ENCODE data around the gene STON2.
"Not testable (repeated sequence)": the region's sequence is repeated elsewhere in the genome, so short reads cannot be mapped to it uniquely, and the experiment has no call there.

Gene STON2

DNA sequence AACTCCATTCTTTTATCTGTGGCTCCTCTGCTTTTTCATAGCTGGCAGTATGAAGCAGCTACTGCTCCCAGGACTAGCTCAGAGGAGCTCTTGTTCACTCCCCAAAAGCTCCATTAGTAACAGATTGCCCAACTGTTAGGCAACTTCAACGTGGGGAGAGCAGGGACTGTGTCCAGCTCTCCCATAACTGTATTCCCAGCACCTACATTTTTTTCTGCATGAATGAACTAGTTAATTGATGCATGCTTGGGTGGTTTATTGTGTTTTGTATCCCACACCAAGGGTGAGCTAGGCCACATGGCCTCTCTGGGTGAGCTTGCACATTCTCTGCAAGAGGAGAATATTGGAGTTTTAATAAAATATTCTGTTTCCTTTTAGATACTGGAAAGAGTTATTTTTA is 15.2 kb downstream of the STON2 start:
- TF ChIP-seq, protein P1, sequence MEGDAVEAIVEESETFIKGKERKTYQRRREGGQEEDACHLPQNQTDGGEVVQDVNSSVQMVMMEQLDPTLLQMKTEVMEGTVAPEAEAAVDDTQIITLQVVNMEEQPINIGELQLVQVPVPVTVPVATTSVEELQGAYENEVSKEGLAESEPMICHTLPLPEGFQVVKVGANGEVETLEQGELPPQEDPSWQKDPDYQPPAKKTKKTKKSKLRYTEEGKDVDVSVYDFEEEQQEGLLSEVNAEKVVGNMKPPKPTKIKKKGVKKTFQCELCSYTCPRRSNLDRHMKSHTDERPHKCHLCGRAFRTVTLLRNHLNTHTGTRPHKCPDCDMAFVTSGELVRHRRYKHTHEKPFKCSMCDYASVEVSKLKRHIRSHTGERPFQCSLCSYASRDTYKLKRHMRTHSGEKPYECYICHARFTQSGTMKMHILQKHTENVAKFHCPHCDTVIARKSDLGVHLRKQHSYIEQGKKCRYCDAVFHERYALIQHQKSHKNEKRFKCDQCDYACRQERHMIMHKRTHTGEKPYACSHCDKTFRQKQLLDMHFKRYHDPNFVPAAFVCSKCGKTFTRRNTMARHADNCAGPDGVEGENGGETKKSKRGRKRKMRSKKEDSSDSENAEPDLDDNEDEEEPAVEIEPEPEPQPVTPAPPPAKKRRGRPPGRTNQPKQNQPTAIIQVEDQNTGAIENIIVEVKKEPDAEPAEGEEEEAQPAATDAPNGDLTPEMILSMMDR (IDR thresholded peaks at IDR 0.05; ENCODE audit: insufficient read depth, missing control alignments), result no peak
- no peak for DNase-seq (ENCODE audit: insufficient read length, low spot score)
- FAIRE-seq, result no peak

DNA sequence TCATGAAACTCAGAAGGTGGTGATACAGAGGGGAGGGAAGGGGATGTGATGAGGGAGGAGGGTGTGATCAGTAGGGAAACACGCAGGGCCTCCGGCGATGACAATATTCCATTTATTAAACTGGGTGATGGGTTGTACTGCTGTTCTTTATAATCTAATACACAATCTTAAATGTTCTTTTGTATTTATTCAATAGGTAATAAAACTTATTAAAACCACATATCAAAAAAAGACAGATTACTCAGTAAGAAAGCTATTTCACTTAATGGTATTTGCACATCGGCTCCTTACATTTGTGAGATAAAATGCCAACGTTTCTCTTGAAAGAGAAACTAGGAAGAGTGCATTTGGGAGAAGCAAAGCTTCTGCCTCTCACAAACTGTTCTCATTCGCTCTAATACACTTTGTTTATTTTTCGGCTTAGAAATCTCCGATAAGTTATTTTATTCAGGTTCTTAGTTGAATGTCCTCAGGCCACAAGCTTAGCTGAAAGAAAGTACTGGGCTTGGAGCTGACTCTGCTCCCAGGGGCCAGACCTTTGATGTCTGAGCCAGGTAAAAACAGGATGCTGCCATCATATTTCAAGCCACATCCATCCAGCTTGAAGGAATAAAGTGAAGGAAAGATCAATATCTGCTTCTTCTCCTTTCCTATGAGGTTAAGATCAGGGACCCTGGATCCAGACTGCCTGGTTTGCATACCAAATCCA is 17.5 kb downstream of the STON2 start:
- FAIRE-seq, result no peak
- TF ChIP-seq, protein P1 (IDR thresholded peaks at IDR 0.05; ENCODE audit: insufficient read depth, missing control alignments), result no peak
- no peak for DNase-seq (ENCODE audit: insufficient read length, low spot score)

DNA sequence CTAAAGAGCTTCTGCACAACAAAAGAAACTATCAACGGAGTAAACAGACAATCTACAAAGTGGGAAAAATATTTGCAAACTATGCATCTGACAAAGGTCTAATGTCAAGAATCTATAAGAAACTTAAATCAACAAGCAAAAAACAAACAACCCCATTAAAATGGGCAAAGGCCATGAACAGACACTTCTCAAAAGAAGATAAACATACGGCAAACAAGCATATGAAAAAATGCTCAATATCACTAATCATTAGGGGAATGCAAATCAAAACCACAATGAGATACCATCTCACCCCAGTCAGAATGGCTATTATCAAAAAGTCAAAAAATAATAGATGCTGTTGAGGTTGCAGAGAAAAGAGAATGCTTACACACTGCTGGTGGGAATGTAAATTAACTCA is 20.1 kb downstream of the STON2 start:
- not testable (repeated sequence) for DNase-seq (ENCODE audit: insufficient read length, low spot score); FAIRE-seq

DNA sequence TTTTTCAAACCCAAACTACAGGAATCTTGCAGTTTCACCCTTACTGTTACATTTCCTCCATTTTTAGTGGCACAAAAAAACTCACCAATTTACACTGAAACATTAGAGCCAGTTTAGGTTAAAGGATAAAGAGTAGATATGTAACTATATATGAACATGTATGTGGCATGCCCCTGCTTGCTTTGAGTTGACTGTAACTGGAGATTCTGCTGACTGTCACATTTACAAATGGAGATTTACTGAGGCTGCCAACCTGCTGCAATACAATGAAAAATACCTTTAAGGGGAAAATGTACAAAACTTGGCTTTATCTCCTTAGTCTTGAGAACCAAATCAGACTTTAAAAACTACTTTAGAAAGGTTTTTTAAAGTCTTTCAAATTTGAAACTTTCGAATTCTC is 28.3 kb downstream of the STON2 start:
- DNase-seq (ENCODE audit: insufficient read length, low spot score), result no peak
- FAIRE-seq, result no peak
- TF ChIP-seq, protein P1 (IDR thresholded peaks at IDR 0.05; ENCODE audit: insufficient read depth, missing control alignments), result no peak

DNA sequence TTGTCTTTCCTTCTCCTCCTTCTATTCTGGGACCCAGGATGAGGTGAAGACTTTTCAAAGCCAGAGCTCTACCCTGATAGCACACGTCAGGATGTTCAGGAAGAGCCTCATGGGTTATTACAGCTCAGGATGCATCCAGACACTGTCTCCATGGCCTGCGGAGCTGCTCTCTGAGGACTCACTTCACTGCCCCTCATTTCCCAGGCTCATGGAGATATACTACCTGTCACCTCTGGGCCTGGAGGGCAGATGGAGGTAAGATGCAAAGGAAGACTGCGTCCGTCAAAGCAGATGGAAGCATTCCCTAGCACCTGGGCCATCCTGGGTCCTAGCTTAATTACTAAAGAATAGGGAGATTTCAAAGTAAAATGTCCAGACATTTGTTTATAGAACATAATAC is 32.6 kb downstream of the STON2 start:
- no peak for DNase-seq (ENCODE audit: insufficient read length, low spot score)
- no peak for FAIRE-seq
- TF ChIP-seq, protein P1 (IDR thresholded peaks at IDR 0.05; ENCODE audit: insufficient read depth, missing control alignments), result no peak

DNA sequence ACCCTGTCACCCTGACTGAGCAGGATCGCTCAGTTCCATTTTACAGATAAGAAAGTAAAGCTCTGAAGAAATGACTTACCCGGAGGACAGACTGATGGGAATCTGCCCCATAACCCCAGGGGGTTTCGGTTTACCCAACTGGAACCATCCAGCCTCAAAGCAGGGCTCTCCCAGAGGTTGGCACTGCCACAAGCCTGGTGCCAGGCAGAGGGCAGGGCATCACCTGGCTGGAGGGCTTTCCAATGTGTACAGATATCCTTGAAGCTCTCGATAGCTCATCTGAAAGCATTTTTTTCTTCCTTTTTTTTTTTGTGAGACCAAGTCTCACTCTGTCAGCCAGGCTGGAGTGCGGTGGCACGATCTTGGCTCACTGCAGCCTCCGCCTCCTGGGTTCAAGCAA is 33.2 kb downstream of the STON2 start:
- DNase-seq (ENCODE audit: insufficient read length, low spot score), result no peak
- no peak for FAIRE-seq
- TF ChIP-seq, protein P1 (IDR thresholded peaks at IDR 0.05; ENCODE audit: insufficient read depth, missing control alignments), result no peak

DNA sequence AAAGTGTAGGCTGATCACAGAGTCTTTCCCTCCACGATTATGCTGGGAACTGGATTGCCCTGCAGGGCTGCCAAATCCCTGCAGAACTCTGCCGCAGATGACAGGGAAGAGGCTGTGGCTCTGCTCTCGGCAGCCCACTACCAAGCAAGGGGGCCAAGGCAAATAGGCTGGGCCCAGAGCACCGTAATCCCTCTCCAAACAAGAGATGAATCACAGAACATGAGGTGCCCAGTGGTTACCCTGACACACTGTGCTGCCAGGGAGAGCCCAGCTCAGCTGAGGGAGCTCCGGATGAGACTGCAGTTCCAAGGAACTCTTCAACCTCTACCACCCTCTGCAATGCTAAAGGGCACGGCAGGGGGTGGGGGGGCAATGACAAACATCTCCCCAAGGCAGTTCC is 33.9 kb downstream of the STON2 start:
- TF ChIP-seq, protein P1 (IDR thresholded peaks at IDR 0.05; ENCODE audit: insufficient read depth, missing control alignments), result no peak
- DNase-seq (ENCODE audit: insufficient read length, low spot score) (no peak), FAIRE-seq (no peak)

All from D721Med (cell line).